ENCODE results near the gene KATNA1.
"Not testable (repeated sequence)": the region's sequence is repeated elsewhere in the genome, so short reads cannot be mapped to it uniquely, and the experiment has no call there.

KATNA1 gene

DNA sequence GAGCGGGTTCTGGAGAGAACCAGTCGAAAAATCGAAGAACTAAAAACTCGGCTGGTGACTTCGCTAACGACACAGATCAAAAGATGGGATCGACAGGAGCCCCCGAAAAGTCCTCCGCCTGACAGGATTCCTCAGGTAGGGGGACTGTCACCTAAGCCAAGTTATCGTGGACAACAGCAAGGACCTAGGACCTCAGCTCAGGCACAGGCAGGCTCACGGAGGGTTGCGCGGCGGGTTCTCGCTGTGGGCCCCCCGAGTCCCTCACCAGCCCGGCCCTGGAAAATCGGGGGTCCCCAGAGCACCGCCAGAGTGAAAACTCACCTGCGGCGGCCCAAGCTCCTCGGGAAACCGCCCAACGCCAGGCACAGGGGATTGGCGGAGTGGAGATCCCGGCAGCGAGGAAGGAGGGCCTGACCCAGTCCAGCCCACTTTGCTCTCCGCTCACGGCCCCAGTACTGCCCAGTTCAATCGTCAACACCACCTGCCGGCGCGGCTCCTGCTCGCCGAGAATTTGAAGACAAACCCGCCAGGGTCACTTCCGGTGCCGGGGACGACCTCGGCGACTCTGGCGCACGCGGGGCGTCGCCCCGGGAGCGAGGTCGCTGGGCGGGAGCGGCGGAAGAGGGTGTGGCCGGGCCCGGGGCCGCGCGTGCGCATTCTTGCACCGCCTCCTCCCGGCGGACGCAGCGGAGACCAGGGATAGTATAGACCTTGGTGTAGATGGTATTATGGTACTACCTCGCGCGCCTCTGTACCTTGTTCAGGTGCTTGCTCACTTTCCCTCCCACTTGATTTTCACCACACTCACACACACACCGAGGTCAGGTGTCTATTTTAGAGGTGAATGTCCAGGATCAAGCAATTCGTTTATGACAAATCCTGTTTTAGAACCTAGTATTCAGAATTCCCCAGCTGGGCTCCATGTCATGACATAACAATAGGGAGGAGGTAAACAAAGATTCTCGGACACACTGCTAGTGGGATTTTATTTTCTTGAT is at the start of gene KATNA1:
Gene KATNA1, minus strand, starts transcription at position 567 of the 998 bp plus-strand sequence. CDS start 10,167 bp downstream, outside the sequence.
- DNase-seq: peak; percentile 91

DNA sequence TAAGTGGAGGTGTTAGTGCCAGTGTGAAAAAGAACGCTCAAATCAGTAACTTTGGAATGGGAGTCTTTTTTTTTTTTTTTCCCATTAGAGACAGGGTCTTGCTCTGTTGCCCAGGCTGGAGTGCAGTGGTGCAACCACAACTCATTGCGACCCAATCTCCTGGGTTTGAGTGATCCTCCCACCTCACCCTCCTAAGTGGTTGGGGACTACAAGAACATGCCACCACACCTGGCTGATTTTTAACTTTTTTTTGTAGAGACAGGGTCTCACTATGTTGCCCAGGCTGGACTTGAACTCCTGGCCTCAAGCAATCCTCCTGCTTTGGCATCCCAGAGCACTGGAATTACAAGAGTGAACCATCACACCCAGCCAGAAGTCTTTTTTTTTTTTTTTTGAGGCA is 49.7 kb upstream of the KATNA1 start:
- DNase-seq: no peak

DNA sequence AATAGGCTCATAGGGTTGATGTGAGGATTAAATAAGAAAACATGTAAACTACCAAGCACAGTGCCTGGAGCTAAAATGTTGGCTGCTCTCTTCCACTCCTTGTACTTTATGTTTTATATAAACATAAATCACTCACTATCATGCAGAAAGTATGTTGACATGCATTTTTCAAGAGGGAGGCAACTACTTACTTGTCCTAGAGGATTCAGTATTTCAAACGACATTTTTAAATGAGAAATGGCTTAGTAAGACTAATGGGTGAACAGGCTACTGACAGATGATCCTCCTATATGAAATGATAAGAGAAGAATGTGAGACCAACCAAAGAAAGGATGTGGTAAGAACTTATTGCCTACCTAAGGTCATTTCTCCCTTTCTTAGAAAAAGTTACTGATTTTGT is 48.4 kb upstream of the KATNA1 start:
- DNase-seq: no peak

DNA sequence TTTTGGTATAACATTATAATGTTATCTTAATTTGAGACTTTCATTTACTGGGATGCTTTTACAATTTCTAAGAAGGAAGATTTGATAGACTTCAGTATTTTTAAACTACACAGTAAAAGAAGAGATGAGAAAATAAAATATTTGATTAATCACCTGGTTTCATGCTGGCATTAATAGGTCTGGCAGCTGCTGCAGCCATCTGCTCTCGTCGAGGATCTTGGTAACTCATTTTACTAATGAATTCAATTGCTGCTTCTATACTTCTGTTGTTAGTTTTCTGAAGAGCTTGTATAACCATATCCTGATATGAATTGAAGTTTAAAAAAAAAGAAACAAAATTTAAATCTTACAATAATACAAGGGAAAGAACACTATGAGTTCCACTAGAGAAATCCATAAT is 46.4 kb upstream of the KATNA1 start:
- no peak for DNase-seq

DNA sequence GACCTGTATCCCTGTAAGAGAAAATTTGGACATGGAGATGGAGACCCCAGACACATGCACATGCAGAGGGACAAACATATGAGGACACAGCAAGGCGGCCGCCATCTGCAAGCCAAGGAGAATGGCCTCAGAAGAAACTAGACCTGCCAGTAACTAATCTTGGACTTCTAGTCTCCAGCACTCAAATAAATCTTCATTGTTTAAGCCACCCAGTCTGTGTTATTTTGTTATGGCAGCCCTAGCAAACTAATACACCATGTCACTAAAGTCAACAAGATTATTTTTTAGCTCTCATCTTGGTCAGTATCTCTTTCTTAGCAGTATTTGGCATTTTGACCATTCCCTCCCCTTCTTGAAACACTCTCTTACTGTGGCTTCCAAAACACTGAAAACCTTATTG is 42.7 kb upstream of the KATNA1 start:
- no peak for DNase-seq

DNA sequence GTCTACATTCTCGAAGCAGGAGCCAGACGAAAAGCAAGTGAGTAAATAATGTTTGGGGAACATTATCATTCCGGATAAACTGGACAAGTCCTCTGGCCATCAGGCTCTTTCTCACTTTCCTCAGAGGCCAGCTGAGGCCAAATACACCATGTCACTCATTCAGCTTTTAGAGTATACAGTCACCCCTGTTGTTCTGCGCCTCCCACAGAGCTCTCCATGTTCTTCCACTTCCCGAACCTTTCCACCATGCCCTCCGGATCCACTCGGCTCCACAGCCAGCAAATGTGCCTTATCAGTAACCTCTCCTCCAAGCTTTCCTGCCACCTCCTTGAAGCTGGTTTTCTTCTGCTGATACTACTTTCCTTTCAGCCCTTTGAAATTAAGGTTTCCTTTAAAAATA is 37.7 kb upstream of the KATNA1 start:
- no peak for DNase-seq

DNA sequence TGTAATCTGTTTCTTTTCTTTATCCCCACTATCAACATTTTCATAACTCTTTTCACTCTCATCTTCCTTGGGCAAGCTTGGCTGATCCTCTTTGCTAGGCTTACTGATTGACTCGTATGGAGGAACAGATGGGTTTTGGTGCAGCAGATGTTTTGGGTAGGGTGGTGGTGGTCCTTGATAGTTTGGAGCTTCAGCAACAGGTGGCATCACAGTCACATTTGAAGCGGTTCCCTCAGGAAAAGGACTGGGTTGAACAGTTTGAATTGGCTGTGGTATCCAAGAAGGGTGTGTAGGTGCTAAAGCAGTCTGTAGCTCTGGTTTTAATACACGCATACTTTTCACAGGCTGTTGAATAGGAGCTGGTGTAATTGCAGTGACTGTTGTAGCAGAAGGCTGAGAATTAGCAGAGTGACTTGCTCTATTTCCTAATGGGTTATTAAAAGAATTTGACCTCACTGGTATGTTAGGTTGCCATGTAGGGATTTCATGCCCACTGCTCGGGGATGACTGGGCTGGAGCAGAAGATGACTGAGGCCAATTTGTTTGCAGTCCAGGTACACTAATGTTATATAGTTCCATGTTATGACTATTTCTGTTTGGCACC is 34.8 kb upstream of the KATNA1 start:
- DNase-seq: no peak

DNA sequence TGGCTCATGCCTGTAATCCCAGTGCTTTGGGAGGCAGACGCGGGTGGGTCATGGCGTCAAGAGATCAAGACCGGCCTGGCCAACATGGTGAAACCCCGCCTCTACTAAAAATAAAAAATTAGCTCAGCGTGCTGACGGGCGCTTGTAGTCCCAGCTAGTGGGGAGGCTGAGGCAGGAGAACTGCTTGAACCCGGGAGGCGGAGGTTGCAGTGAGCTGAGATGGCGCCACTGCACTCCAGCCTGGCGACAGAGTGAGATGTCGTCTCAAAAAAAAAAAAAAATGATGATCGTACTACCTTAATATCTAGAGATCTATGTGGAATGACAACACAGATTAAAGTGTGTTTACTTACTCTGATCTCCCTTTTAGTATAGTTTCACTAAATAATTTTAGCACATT is 33.3 kb upstream of the KATNA1 start:
- not testable (repeated sequence) for DNase-seq

DNA sequence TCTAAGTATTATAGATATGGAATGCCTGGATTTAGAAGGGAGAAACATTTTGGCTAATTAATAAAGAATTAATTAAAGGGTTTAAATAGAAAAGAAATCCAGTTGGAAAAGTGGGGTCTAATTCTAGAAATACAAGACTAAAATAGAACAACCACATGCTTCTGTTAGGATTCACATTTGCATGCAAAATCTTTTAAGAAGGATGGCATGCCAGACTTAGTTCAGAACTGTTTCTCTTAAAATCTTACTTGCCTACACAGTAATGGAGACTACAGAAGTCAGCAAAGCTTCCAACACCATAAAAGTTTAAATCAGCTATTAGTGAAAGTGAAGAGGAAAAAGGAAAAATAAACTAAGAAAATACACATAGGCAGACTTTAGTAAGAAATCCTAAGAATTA is 32.7 kb upstream of the KATNA1 start:
- no peak for DNase-seq

DNA sequence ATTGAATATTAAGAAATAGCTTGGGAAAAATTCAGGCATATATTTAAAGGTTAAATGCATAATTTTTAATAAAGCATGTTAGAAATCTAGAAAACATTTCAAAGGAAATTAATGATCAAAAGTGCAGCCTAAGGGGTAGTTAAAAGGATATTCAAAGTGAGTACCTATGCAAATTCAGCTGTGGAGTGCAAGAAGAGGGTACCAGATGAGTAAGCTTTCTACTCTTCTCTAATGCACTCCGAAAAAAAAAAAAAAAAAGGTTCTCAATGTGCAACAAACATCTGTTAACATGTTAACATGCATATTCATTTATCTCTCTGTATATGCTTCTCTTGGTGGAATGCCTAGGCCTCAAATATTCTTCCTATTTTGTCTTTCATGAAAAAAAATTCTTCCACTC is 32.0 kb upstream of the KATNA1 start:
- DNase-seq: no peak

DNA sequence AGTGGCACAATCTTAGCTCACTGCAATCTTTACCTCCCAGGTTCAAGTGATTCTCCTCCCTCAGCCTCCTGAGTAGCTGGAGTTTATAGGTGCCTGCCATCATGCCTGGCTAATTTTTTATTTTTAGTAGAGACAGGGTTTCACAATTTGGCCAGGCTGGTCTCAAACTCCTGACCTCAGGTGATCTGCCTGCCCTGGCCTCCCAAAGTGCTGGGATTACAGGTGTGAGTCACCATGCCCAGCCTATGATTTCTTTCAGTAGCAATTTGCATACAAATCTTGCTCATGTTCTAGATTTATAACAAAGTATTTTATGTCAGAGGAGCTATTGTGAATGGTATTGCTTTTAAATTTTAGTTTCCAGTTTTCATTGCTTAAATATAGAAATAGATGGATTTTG is 23.8 kb upstream of the KATNA1 start:
- not testable (repeated sequence) for DNase-seq

DNA sequence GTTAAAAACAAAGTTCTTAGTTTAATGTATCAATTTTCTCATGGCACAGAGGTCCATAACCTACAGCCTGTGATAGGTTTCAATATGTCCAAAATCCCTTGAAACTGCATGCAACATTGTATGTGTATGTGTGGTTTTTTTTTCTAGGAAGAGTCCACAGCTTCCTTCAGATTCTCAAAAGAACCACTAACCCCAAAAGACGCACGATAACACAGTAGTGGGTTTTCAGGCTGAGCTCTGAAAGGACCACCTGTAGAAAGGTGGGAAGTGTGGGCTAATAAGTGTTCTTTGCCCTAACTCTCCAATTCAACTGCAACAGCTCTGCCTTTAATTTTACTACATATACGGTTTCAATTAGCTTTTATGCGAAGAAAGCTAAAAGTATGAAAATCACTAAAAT is 11.5 kb upstream of the KATNA1 start:
- DNase-seq: no peak

DNA sequence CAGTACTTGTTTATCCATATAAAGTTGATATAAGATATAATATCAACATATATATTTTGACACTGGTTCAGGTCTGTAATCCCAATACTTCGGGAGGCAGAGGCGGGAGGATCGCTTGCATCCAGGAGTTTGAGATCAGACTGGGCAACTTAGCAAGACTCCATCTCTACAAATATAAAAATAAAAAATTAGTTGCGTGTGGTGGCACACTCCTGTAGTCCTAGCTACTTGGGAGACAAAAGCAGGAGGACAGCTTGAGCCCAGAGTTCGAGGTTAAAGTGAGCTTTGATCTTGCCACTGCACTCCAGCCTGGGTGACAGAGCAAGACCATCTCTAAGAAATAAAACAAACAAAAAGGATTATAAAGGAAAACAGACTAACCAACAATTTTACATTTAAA is 8.9 kb upstream of the KATNA1 start:
- no peak for DNase-seq

DNA sequence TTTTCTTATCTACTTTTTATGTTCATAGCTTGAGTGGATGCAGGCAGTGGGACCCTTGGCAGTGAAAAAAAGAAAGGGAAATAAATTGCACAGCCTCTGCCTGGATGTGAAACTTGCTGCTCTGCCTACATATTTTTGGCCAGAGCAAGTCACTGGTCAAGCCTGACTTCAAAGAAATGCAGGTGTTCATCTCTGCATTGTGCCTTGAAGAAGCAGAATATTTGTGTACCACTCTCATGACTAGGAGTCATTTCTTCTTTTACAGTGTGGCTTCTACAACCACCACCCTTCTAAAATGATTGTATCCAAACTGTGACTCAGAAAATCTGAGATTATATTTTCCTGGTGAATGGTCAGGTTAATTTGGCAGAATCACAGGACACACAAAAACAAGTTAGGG is 2.5 kb upstream of the KATNA1 start:
- DNase-seq: no peak

DNA sequence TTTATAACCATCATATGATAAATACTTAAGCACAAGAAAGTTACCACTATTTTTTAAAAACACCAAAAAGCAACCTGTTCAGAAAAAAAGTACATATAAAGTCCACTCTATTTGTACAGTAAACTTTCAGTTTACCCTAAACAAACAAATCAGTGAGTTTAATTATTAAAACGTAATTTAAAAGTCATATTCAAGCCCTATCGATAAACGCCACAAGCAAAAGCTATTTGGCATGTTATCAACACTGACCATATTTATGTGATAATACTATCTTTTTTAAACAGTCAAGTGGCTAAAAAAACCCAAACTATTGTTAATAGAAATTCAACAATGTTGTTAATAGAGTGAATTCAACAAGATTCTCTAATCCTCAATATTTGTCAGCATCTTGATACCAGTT is 1.9 kb downstream of the KATNA1 start:
- no peak for DNase-seq

DNA sequence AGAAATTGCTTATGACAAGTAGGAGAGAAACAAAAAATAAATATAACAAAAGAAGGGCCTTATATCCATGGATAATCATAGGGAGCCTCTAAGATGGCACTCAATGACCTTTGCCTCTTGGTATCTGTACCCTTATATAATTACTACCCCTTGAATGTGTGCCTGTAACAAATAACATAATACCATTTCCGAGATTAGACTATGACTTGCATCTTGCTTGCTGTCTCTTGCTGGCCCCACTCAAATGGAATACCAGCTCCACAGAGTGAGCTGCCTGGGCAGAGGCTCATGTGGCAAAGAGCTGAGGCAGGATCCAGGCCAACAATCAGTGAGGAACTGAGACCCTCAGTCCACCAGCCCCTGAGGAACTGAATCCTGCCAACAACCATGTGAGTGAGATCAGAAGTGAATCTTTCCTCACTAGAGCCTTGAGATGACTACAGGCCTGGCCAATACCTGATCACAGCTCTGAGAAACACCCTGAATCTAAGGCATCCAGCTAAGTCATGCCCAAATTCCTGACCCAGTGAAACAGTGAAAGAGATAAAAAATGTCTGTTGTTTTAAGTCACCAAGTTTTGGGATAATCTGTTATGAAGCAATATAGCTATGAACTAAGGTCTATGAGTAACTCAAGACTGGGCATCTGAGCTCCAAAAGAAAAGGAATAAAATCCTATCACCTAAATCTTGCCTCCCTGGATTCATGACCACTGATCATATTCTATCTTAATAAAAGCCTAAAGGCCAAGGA is 5.5 kb downstream of the KATNA1 start:
- DNase-seq: no peak

DNA sequence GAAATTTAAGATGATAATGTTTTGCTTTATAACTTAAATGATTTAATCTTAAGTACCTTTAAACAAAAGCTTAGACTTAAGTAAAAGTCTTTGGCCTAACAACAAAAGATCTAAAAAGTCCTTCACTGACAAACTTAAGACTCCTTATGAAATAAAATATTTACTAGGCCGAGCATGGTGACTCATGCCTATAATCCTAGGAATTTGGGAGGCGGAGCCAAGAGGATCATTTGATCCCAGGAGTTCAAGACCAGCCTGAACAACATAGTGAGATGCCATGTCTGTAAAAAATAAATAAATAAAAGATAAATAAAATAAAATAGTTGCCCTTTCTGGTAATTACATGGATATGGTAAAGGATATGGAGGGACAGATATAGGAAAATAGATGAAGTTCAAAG is 12.4 kb downstream of the KATNA1 start:
- no peak for DNase-seq

DNA sequence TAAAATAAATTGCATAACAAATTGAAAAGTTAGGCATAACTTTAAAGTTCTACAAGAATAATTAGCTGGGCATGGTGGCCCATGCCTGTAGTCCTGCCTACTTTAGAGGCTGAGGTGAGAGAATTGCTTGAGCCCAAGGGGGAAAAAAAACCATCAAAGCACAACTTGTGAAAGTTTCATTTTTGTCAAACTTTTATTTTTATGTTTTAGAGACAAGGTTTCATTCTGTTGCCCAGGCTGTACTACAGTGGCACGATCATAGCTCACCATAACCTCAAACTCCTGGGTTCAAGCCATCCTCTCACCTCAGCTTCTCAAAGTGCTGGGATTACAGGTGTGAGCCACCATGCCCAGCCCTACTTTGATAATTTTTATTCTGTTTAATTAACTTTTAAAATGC is 14.2 kb downstream of the KATNA1 start:
- DNase-seq: no peak

DNA sequence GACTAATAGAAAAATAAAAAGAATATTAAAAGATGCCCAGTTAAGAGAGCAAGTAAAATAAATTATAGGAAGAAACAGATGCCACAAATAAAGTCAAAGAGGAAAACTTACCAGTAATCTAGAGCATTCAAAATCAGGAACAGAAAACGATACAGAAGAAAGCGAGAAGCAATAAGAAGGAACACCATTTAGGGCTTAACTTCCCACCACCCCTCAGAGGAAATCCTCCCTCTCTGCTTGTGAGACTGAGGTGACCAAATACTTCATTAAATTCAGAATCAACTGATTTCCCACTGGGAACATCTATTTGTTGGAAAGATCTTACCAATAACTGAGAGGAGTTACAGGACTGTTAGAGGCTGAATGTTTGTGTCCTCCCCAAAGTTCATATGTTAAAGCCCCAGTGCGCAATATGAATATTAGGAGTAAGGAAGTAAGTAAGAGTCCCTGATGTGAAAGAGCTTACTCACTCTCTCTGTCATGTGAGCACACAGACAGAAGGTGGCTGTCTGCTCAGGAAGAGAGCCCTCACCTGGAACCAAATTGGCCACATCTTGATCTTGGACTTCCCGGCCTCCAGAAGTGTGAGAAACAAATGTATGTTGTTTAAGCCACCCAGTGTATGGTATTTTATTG is 19.5 kb downstream of the KATNA1 start:
- DNase-seq: no peak

DNA sequence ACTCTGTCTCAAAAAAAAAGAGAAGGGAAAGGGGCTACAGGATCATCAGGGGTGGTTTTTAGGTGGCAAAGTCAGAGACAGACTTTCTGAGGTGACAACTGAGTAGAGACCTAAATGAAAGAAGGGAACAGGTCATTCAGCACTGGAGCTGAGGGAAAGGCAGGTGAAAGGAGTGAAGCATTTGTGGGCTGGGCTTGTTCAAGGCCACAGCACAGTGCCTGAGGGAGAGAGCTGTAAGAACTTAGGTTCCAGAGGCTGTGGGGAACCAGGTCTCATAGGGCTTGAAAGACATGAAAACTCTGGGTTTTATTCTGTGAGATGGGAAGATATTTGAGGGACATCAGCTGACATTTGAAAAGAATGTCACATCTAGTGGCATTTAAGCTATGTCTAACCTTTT is 20.8 kb downstream of the KATNA1 start:
- no peak for DNase-seq

DNA sequence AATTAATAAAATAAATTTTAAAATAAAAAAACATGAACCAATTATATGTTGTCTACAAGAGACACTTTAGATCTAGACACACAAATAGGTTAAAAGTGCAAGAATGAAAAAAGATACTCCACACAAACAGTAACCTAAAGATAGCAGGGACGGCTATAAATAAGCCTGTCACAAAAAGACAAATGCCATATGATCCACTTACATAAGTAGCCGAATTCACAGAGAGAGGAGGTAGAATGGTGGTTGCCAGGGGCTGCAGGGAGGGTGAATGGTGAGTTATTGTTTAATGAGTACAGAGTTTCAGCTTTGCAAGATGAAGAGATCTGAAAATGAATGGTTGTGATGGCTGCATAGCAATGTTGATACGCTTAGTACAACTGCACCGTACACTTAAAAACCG is 32.7 kb downstream of the KATNA1 start:
- DNase-seq: no peak

DNA sequence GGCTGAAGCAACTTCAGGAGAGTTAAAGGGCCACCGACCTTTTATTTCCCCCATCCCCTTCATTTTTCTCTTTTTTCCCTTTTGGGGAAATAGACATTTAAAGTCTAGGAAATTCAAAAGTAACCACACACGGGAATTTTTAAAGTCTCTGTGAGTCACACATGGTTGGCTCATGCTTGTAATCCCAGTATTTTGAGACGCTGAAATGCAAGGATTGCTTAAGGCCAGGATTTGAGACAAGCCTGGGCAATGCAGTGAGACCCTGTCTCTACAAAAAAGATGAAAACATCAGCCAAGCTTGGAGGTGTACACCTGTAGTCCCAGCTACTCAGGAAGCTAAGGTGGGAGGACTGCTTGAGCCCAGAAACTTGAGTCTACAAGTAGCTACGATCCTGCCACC is 34.2 kb downstream of the KATNA1 start:
- no peak for DNase-seq

DNA sequence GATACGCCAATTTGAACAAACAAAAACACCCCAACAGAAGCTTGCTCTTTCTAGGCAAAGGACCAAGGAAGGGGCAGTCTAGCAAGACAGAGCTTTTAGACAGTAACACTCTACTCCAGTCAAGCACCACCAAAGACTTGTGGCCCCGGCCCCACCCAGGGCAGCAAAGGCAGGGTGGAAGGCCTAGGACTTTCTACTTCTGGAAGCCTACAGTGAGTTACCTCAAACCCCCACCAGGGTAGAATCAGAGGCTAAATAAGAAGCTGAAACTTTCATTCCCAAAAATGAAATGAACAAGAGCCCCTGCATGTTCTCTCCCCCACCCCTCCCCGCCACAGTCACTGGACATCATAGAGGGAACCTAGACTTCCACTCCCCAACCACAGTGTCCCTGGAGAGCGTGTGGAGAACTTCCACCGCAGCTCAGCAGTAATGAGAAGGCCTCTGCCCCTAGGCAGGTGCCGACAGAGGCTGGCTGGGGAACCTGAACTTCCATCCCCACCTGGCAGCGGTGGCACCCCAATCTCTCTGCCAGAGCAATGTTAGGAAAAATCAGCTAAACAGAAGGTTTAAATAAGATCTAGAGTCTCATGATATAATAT is 40.0 kb downstream of the KATNA1 start:
- no peak for DNase-seq
